Measurements from ENCODE around the gene KBTBD3. TPM values are rescaled to one million over a fixed set of nuclear protein-coding genes. Genes with fewer than 3 reads are reported as not detected.
"Not testable (repeated sequence)": the region's sequence is repeated elsewhere in the genome, so short reads cannot be mapped to it uniquely, and the experiment has no call there.

Gene KBTBD3
- total and polyA plus RNA-seq, 2 experiments from 2014 or later, result 1.9 to 13.7 TPM

GRCh38 chr11:106058377-106058776, 18.8 kb downstream of the KBTBD3 start:
- H3F3A ChIP-seq (replicated peaks; ENCODE audit: low read depth); H3K4me1 Mint-ChIP-seq; H3K27me3 ChIP-seq (ENCODE audit: insufficient read depth); H3K9me3 Mint-ChIP-seq; H3K27me3 Mint-ChIP-seq (ENCODE audit: insufficient read depth, low read depth, poor library complexity); H3K36me3 Mint-ChIP-seq (ENCODE audit: low read depth); H3K4me1 ChIP-seq (ENCODE audit: insufficient read depth); DNase-seq (ENCODE audit: low spot score); H3K4me3 ChIP-seq; H3K36me3 ChIP-seq (ENCODE audit: insufficient read depth); H3K79me2 ChIP-seq (replicated peaks; ENCODE audit: insufficient read depth); H3K27ac ChIP-seq (ENCODE audit: low read depth); H3K9me2 ChIP-seq (ENCODE audit: insufficient read depth); H2AFZ ChIP-seq; H3K4me2 ChIP-seq; H3K4me3 Mint-ChIP-seq; H4K20me1 ChIP-seq (replicated peaks; ENCODE audit: insufficient read depth); ATAC-seq; H3K27ac Mint-ChIP-seq: not testable (repeated sequence)

- no peak overlapping the region for H3K27ac Mint-ChIP-seq
- Histone ChIP-seq H3K27me3 (ENCODE audit: insufficient read depth) (no peaks in the 10 kb centered on the region), H3K36me3 (ENCODE audit: insufficient read depth) (no peaks in the 10 kb centered on the region), H4K20me1 (replicated peaks; ENCODE audit: insufficient read depth) (no peaks in the 10 kb centered on the region), H3K4me3 (no peak overlapping the region), H3K79me2 (replicated peaks; ENCODE audit: insufficient read depth) (no peaks in the 10 kb centered on the region), H2AFZ (no peak overlapping the region), H3K4me1 (ENCODE audit: insufficient read depth) (no peaks in the 10 kb centered on the region), H3K27ac (ENCODE audit: low read depth) (no peak overlapping the region), H3K9me2 (ENCODE audit: insufficient read depth) (no peaks in the 10 kb centered on the region; the same call in 1 of the 2 replicates), H3F3A (replicated peaks; ENCODE audit: low read depth) (no peaks in the 10 kb centered on the region), H3K4me2 (no peak overlapping the region)
- H3K36me3 Mint-ChIP-seq (ENCODE audit: low read depth), result no peaks in the 10 kb centered on the region
- H3K4me1 Mint-ChIP-seq, result peaks cover 3% of the 10 kb centered on the region; the same call in 2 of the 3 replicates
- H3K27me3 Mint-ChIP-seq (ENCODE audit: insufficient read depth, low read depth, poor library complexity), result no peaks in the 10 kb centered on the region
- H3K9me3 Mint-ChIP-seq, result no peaks in the 10 kb centered on the region
- ATAC-seq (no peak), DNase-seq (ENCODE audit: low spot score) (no peak)
- no peak overlapping the region for H3K4me3 Mint-ChIP-seq
- TF ChIP-seq EZH2phosphoT487 (IDR thresholded peaks at IDR 0.05; ENCODE audit: unreplicated experiment) (no peak), ZNF114 (CRISPR knock-in tag; IDR thresholded peaks at IDR 0.05) (no peak), ZNF462 (CRISPR knock-in tag; IDR thresholded peaks at IDR 0.05) (no peak), REST (IDR thresholded peaks at IDR 0.05; ENCODE audit: unreplicated experiment) (no peak), EZH2 (IDR thresholded peaks at IDR 0.05; ENCODE audit: low read depth, unreplicated experiment) (no peak), NANOG (IDR thresholded peaks at IDR 0.05; ENCODE audit: borderline replicate concordance) (no peak), CREB1 (CRISPR knock-in tag; IDR thresholded peaks at IDR 0.05; ENCODE audit: low read depth) (no peak), ZNF331 (CRISPR knock-in tag; IDR thresholded peaks at IDR 0.05; ENCODE audit: low read depth) (no peak)
- TF ChIP-seq, protein P1, sequence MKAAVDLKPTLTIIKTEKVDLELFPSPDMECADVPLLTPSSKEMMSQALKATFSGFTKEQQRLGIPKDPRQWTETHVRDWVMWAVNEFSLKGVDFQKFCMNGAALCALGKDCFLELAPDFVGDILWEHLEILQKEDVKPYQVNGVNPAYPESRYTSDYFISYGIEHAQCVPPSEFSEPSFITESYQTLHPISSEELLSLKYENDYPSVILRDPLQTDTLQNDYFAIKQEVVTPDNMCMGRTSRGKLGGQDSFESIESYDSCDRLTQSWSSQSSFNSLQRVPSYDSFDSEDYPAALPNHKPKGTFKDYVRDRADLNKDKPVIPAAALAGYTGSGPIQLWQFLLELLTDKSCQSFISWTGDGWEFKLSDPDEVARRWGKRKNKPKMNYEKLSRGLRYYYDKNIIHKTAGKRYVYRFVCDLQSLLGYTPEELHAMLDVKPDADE (IDR thresholded peaks at IDR 0.05), result no peak
- TF ChIP-seq, protein P2, sequence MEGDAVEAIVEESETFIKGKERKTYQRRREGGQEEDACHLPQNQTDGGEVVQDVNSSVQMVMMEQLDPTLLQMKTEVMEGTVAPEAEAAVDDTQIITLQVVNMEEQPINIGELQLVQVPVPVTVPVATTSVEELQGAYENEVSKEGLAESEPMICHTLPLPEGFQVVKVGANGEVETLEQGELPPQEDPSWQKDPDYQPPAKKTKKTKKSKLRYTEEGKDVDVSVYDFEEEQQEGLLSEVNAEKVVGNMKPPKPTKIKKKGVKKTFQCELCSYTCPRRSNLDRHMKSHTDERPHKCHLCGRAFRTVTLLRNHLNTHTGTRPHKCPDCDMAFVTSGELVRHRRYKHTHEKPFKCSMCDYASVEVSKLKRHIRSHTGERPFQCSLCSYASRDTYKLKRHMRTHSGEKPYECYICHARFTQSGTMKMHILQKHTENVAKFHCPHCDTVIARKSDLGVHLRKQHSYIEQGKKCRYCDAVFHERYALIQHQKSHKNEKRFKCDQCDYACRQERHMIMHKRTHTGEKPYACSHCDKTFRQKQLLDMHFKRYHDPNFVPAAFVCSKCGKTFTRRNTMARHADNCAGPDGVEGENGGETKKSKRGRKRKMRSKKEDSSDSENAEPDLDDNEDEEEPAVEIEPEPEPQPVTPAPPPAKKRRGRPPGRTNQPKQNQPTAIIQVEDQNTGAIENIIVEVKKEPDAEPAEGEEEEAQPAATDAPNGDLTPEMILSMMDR (conservative IDR thresholded peaks at IDR 0.05; ENCODE audit: low read depth in 2 of 2), result no peak
These were observed 26.0 kb downstream of the KBTBD3 start for GRCh38 chr11:106051103-106051502.
